SK-N-SH (cell line): ENCODE results near the gene TNXB.

Source experiments
- CHD2 ChIP-seq: fragments of 150-350 bp; IDR thresholded peaks from 2 replicates; pipeline ENCODE4 v1.6.1; 2018; ENCODE audit warnings: low read length; ENCODE audit not compliant: partially characterized antibody
- RAD21 ChIP-seq: IDR thresholded peaks from 2 replicates; pipeline ENCODE4 v1.6.1; 2012; ENCODE audit warnings: mild to moderate bottlenecking, low read length
- TAF1 ChIP-seq: IDR thresholded peaks from 2 replicates; pipeline ENCODE4 v1.6.1; 2012; ENCODE audit warnings: low read depth, mild to moderate bottlenecking, low read length, moderate library complexity, borderline replicate concordance
- TEAD4 ChIP-seq: IDR thresholded peaks from 2 replicates; pipeline ENCODE4 v1.4.0; 2012; ENCODE audit warnings: mild to moderate bottlenecking, borderline replicate concordance; ENCODE audit not compliant: insufficient read depth
- YY1 ChIP-seq: IDR thresholded peaks from 2 replicates; pipeline ENCODE4 v1.4.0; 2012; ENCODE audit warnings: low read depth, mild to moderate bottlenecking
- TF ChIP-seq, protein P1 (sequence below): fragments of 200-600 bp; sonication (generic); IDR thresholded peaks from 2 replicates; pipeline ENCODE4 v1.6.1; 2017; ENCODE audit warnings: antibody characterized with exemption, mild to moderate bottlenecking, moderate library complexity

DNA sequence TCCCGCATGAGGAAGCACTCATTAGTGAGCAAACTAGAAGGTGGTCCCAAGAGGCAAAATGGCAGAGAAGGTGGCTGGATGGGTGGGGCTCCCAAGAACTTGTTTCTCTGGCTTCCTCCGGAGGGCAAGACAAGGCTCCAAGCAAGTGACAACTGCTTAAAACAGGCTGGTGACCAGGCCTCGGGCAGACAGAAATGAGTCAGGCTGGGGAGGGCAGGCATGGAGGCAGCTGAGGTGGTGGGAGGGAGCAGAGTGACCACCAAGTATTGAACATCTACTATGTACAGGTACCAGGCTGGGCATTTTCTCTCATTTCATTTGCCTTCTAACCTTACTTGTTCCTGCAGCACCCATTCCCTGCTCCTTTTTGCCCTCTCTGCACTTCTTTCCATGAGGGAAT, 33.4 kb downstream of the TNXB start:
- TF ChIP-seq, protein P1, sequence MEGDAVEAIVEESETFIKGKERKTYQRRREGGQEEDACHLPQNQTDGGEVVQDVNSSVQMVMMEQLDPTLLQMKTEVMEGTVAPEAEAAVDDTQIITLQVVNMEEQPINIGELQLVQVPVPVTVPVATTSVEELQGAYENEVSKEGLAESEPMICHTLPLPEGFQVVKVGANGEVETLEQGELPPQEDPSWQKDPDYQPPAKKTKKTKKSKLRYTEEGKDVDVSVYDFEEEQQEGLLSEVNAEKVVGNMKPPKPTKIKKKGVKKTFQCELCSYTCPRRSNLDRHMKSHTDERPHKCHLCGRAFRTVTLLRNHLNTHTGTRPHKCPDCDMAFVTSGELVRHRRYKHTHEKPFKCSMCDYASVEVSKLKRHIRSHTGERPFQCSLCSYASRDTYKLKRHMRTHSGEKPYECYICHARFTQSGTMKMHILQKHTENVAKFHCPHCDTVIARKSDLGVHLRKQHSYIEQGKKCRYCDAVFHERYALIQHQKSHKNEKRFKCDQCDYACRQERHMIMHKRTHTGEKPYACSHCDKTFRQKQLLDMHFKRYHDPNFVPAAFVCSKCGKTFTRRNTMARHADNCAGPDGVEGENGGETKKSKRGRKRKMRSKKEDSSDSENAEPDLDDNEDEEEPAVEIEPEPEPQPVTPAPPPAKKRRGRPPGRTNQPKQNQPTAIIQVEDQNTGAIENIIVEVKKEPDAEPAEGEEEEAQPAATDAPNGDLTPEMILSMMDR, result no peak
- TF ChIP-seq CHD2 (no peak), YY1 (no peak), RAD21 (no peak), TAF1 (no peak), TEAD4 (no peak)
